SK-N-SH treated with all-trans-retinoic acid at 6 μM for 48 hours (cell line): Measurements from ENCODE around the gene AHCYL1.

Experiments
- ATAC-seq: fragments of 200-7000 bp; cut with Tn5 transposase; 3 replicates; pipeline ENCODE4 v1.9.1; 2020; ENCODE audit warnings: mild to moderate bottlenecking, moderate library complexity
- ARNTL ChIP-seq: fragments of 450-650 bp; formaldehyde crosslinking; IDR thresholded peaks from 2 replicates; pipeline ENCODE4 v1.5.0; 2020; ENCODE audit warnings: low read depth, mild to moderate bottlenecking, moderate library complexity, borderline replicate concordance
- BACH2 ChIP-seq: fragments of 250-450 bp; sonication (Bioruptor Pico); IDR thresholded peaks from 2 replicates; pipeline ENCODE4 v1.9.0; 2021; ENCODE audit warnings: mild to moderate bottlenecking, borderline replicate concordance
- CSDC2 ChIP-seq: fragments of 250-450 bp; sonication (Bioruptor Pico); IDR thresholded peaks from 2 replicates; pipeline ENCODE4 v1.5.0; 2020; ENCODE audit warnings: mild to moderate bottlenecking, moderate library complexity
- GLIS3 ChIP-seq: fragments of 250-450 bp; sonication (Bioruptor Pico); IDR thresholded peaks from 2 replicates; pipeline ENCODE4 v1.5.0; 2020; ENCODE audit warnings: mild to moderate bottlenecking, moderate library complexity
- ISL1 ChIP-seq: fragments of 250-450 bp; sonication (Bioruptor Pico); IDR thresholded peaks from 2 replicates; pipeline ENCODE4 v2.1.2; 2022; ENCODE audit warnings: mild to moderate bottlenecking, moderate library complexity
- OSR1 ChIP-seq: fragments of 250-450 bp; sonication (Bioruptor Pico); IDR thresholded peaks from 2 replicates; pipeline ENCODE4 v1.8.0; 2022; ENCODE audit warnings: moderate library complexity, mild to moderate bottlenecking, inconsistent platforms
- PPARA ChIP-seq: fragments of 250-450 bp; sonication (Bioruptor Pico); IDR thresholded peaks from 2 replicates; pipeline ENCODE4 v1.5.0; 2020; ENCODE audit warnings: mild to moderate bottlenecking, borderline replicate concordance
- SNAI2 ChIP-seq: fragments of 250-450 bp; sonication (Bioruptor Pico); IDR thresholded peaks from 2 replicates; pipeline ENCODE4 v1.5.0; 2020; ENCODE audit warnings: mild to moderate bottlenecking, moderate library complexity
- TOX ChIP-seq: fragments of 250-450 bp; sonication (Bioruptor Pico); IDR thresholded peaks from 2 replicates; pipeline ENCODE4 v1.8.0; 2021; ENCODE audit warnings: mild to moderate bottlenecking, moderate library complexity, borderline replicate concordance
- TSHZ2 ChIP-seq: fragments of 250-450 bp; sonication (Bioruptor Pico); IDR thresholded peaks from 2 replicates; pipeline ENCODE4 v1.5.0; 2020; ENCODE audit warnings: mild to moderate bottlenecking, moderate library complexity
- ZC3H10 ChIP-seq: fragments of 250-450 bp; sonication (Bioruptor Pico); IDR thresholded peaks from 2 replicates; pipeline ENCODE4 v1.5.1; 2021; ENCODE audit warnings: mild to moderate bottlenecking, moderate library complexity
- ZFP3 ChIP-seq: fragments of 250-450 bp; sonication (Bioruptor Pico); IDR thresholded peaks from 2 replicates; pipeline ENCODE4 v1.5.0; 2020; ENCODE audit warnings: mild to moderate bottlenecking, moderate library complexity
- ZNF565 ChIP-seq: fragments of 450-650 bp; formaldehyde crosslinking; conservative IDR thresholded peaks from 2 replicates; pipeline ENCODE4 v1.5.0; 2020; ENCODE audit warnings: low read depth, mild to moderate bottlenecking, moderate library complexity
- ZNF70 ChIP-seq: fragments of 450-650 bp; formaldehyde crosslinking; IDR thresholded peaks from 2 replicates; pipeline ENCODE4 v1.5.0; 2020; ENCODE audit warnings: mild to moderate bottlenecking, moderate library complexity
- TF ChIP-seq, protein P1 (sequence below): fragments of 250-450 bp; sonication (Bioruptor Pico); IDR thresholded peaks from 2 replicates; pipeline ENCODE4 v1.8.0; 2020; ENCODE audit warnings: mild to moderate bottlenecking, moderate library complexity, borderline replicate concordance
- TF ChIP-seq, protein P2 (sequence below): fragments of 250-450 bp; sonication (Bioruptor Pico); IDR thresholded peaks from 2 replicates; pipeline ENCODE4 v1.5.1; 2021; ENCODE audit warnings: mild to moderate bottlenecking, moderate library complexity
- TF ChIP-seq, protein P3 (sequence below): fragments of 250-450 bp; sonication (Bioruptor Pico); IDR thresholded peaks from 2 replicates; pipeline ENCODE4 v1.5.1; 2020; ENCODE audit warnings: low read depth, mild to moderate bottlenecking, moderate library complexity

Gene AHCYL1

DNA sequence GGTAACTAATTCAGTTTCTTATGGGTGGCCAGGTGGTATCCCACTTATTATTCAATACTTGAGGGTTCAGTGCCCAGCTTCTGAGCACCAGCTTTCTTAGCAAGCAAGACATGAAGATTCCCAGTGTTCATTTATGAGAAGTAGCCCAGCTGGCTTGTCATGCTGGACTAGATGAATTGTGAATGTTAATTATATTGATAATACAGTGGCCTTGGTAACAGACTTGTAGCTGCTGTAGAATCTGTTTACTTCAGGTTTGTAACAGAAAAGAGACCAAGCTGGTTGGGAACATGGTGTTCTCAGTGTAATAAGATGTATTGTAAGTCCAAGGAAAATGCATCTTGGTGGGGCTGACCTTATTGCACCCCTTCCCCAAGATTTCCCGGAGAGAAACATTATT, 10.1 kb downstream of the AHCYL1 start:
- no peak for ATAC-seq
- no peak for TF ChIP-seq PPARA (CRISPR knock-in tag)
- TF ChIP-seq TSHZ2 (CRISPR knock-in tag) = no peak
- no peak for TF ChIP-seq CSDC2 (CRISPR knock-in tag)
- no peak for TF ChIP-seq ZC3H10 (CRISPR knock-in tag)
- no peak for TF ChIP-seq GLIS3 (CRISPR knock-in tag)
- TF ChIP-seq OSR1 (CRISPR knock-in tag) = no peak
- no peak for TF ChIP-seq ZNF565 (CRISPR knock-in tag)
- TF ChIP-seq SNAI2 = no peak
- no peak for TF ChIP-seq BACH2
- TF ChIP-seq, protein P1, sequence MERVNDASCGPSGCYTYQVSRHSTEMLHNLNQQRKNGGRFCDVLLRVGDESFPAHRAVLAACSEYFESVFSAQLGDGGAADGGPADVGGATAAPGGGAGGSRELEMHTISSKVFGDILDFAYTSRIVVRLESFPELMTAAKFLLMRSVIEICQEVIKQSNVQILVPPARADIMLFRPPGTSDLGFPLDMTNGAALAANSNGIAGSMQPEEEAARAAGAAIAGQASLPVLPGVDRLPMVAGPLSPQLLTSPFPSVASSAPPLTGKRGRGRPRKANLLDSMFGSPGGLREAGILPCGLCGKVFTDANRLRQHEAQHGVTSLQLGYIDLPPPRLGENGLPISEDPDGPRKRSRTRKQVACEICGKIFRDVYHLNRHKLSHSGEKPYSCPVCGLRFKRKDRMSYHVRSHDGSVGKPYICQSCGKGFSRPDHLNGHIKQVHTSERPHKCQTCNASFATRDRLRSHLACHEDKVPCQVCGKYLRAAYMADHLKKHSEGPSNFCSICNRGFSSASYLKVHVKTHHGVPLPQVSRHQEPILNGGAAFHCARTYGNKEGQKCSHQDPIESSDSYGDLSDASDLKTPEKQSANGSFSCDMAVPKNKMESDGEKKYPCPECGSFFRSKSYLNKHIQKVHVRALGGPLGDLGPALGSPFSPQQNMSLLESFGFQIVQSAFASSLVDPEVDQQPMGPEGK = no peak
- no peak for TF ChIP-seq ARNTL (CRISPR knock-in tag)

GRCh38 chr1:109995536-109995935, 11.0 kb downstream of the AHCYL1 start:
- ATAC-seq = no peak
- TF ChIP-seq, protein P2, sequence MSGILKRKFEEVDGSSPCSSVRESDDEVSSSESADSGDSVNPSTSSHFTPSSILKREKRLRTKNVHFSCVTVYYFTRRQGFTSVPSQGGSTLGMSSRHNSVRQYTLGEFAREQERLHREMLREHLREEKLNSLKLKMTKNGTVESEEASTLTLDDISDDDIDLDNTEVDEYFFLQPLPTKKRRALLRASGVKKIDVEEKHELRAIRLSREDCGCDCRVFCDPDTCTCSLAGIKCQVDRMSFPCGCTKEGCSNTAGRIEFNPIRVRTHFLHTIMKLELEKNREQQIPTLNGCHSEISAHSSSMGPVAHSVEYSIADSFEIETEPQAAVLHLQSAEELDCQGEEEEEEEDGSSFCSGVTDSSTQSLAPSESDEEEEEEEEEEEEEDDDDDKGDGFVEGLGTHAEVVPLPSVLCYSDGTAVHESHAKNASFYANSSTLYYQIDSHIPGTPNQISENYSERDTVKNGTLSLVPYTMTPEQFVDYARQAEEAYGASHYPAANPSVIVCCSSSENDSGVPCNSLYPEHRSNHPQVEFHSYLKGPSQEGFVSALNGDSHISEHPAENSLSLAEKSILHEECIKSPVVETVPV (CRISPR knock-in tag) = no peak
- TF ChIP-seq OSR1 (CRISPR knock-in tag) = no peak
- no peak for TF ChIP-seq ISL1 (CRISPR knock-in tag)
- no peak for TF ChIP-seq ZNF70 (CRISPR knock-in tag)
- TF ChIP-seq GLIS3 (CRISPR knock-in tag) = no peak
- no peak for TF ChIP-seq ZNF565 (CRISPR knock-in tag)
- no peak for TF ChIP-seq ARNTL (CRISPR knock-in tag)
- TF ChIP-seq TSHZ2 (CRISPR knock-in tag) = no peak
- TF ChIP-seq, protein P3, sequence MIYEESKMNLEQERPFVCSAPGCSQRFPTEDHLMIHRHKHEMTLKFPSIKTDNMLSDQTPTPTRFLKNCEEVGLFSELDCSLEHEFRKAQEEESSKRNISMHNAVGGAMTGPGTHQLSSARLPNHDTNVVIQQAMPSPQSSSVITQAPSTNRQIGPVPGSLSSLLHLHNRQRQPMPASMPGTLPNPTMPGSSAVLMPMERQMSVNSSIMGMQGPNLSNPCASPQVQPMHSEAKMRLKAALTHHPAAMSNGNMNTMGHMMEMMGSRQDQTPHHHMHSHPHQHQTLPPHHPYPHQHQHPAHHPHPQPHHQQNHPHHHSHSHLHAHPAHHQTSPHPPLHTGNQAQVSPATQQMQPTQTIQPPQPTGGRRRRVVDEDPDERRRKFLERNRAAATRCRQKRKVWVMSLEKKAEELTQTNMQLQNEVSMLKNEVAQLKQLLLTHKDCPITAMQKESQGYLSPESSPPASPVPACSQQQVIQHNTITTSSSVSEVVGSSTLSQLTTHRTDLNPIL (CRISPR knock-in tag) = no peak
- no peak for TF ChIP-seq PPARA (CRISPR knock-in tag)
- TF ChIP-seq CSDC2 (CRISPR knock-in tag) = no peak
- no peak for TF ChIP-seq BACH2
- TF ChIP-seq, protein P1 = no peak
- no peak for TF ChIP-seq ZFP3 (CRISPR knock-in tag)
- TF ChIP-seq TOX (CRISPR knock-in tag) = no peak
